GM21447 (cell line): Measurements from ENCODE around the gene CDS2.

Experiments
- ATAC-seq: cut with Tn5 transposase; IDR thresholded peaks from one replicate; pipeline ENCODE4 v1.9.1; 2021; ENCODE audit not compliant: unreplicated experiment

Gene CDS2

DNA sequence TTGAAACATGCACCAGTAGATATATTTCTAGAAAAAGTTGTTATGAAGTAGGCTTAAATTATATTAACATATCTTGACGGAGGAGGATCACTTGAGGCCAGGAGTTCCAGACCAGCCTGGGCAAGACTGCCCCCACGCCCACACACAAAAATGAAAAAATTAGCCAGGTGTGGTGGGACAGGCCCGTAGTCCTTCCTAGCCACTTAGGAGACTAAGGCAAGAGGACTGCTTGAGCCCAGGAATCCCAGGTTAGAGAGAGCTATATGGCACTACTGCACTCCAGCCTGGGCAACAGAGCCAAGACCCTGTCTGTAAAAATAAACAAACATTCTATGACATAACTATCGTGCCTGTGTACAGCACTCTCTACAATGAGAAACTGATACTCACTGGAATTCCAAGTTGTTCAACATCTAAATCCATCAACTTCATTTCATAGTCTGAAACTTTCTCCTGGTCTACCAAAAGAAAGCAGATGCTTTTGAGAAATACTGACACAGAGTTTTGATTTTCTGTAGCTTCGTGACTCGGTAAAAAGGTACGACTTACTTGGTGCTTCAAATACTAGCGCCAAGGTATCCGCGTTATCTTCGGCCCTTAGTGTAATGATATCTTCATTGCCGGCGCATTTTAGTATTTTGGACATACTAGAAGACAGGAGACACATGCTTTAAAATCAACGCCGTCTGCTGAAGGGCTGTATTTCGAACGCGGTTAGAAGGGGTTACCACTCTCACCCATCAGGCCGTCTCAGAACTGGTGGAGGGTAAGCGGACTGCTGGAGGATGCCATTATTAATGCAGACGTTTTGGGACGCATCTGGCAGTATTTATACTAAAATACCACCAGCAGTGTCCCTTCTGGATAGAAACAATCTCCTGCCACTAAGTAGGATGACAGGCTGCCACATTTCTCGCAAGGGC lies 8.3 kb upstream of the CDS2 start:
- ATAC-seq, result no peak

DNA sequence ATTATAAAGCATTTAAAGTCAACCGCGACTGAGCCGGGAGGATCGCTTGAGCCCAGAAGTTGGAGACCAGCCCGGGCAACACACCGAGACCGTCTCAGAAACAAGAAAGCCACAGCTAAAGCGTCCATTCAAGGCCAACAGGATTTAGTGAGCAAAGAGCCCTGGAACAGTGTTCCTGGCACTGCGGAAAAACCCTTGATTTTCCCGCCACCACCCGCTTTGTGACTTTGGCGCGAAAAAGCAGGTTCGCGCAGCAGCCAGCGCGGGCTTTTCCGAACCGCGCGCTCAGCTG lies 7.7 kb upstream of the CDS2 start:
- no peak for ATAC-seq

GRCh38 chr20:5119435-5120184 lies 7.2 kb upstream of the CDS2 start, which contains the start of gene PCNA:
TSS of gene PCNA (minus strand) at chr20:5119958. CDS start at chr20:5119798, 160 bp downstream.
- ATAC-seq, result peak; percentile 96

DNA sequence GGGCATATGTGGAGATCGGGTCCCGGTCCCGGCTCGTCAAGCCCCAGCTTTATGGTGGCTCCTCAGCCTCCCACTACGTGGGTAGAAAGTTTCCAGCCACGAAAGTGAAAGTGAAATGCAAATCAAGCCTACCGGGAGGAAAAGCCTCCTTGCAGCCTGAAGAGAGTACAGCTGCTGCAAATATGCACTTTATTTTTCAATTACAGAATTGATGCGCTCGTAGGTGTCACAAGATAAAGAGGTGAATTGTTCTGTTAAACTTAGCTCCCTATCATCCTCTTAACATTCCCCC lies 6.7 kb upstream of the CDS2 start:
- no peak for ATAC-seq

DNA sequence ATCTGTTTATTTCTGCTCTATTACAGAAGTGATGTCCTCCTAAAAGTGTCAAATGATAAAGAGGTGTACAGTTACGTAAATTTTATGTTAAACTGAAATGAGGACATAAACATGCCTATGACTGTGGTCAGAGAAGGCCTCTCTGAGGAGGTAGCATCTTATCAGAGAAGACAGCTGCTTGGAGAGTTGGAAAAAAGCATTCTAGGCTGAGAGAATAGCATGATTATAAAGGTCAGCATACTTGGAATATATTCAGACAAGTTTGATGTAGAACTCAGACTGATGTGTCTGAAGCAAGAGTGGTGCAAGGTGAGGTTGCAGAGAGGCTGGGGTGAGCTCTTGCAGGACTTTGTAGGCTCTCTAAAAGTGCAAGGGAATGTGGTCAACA lies 3.9 kb upstream of the CDS2 start:
- ATAC-seq, result no peak

- ATAC-seq, result peak; percentile 39
Measured at GRCh38 chr20:5127204-5127858, 523 bp downstream of the CDS2 start.

DNA sequence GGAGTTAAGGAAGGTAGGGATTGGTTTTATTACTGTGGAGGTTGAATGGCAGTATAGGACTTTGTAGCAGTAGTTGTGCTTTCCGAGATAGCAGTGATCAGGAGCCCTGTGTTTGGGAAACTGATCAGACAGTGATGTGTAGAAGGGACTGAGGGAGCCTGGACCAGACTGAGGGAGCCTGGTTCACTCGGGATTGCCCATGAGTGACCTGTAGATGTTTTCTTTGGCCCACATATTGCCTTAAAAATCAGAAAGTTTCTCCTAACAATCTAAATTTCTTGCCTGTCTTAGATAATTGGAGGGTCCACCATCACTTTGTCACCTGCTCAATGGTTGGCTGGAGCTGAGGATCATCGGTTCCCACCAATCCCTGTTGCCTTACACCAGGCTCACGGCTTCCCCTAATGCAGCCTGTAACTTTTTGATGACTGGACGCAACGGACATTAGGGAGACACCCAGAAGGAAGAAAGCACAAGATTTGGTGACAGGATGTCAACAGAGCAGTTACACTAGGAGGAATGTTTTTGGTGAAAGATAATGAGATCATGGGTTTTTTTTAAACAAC lies 1.1 kb downstream of the CDS2 start:
- no peak for ATAC-seq

DNA sequence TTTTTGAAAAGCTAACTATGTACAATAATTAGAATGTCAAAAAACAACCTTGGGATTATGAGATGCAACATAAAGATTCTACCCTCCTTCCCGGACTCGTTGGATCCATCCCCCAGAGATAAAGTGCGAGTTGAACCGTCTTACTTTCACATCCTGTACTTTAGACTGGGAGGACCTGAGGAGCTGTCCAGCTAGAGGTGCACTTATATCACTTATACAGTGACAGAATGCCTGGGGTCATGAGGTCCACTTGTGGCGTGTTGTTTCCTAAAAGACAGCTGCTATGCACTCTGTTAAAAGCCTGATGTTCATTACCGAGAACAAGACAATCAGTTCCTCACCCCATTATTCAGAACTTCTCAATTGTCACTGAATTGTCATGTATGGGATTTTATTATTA lies 2.1 kb downstream of the CDS2 start:
- no peak for ATAC-seq

DNA sequence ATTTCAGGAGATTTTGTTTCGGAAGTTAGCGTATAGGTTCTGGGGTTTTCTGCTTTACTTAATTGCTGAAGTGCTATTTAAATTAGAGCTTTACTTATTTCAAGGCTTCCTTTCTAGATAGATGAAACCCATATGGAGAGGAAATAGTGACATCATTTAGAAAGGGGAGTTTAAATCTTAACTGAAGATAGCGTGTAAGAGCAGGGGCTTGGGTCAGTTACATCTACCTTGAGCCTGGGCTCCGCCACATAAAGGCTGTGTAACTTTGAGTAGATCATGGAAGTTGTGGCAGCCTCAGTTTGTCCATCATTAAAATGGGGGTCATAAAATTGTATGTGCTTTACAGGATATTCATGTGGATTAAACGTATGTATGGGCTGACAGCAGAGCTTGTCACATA lies 4.7 kb downstream of the CDS2 start:
- ATAC-seq, result no peak

DNA sequence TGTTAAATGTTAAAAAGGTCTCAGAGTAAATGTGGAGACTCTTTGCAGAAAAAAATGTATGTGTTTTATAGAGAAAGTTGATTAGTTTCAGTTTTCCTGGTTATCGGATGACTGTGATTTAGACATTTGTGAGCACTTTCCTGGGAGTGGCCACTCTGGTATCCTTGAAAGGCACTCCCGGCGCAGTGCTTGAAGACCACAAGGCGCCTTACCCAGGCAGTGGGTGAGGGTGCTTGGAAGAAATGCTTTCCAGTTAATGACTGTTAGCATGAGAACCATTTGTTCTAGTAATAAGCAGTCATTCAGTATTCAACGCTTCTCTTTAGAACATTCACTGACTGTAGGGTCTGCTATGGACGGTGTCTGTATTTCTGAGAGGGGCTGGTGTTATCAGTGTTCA lies 7.2 kb downstream of the CDS2 start:
- ATAC-seq, result no peak

DNA sequence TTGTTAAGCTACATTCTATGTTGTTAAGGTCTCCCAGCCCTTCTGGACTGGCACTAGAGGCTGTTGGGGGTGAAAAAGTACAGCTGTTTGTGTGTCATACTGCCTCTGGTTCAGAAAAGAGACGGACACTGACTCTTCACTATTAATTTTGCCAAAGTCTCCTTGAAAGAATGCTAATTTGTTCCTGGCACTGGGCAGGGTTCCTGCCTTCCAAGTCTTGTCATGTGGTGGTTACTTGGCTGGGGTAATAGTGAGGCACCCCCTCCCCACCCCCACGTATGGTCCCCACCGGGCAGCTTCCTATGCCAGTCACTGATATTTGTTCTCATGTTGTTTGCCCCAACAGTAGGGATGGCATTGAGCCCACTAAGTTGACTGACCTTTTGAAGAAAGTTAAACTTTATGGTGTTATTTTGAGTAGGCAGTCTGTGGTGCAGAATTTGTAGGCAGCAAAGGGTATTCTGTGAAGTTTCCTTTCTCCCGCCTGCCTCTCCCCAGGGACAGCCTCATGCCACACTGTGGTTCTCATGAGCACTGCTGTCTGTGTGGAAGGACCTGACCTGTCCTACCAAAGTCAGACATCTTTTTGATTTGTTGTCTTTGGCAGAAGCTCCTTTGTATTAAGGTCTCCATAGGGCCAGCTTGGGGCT lies 8.7 kb downstream of the CDS2 start:
- ATAC-seq, result peak; percentile 61

- peak; percentile 35 for ATAC-seq
Measured at GRCh38 chr20:5136096-5136495, 9.3 kb downstream of the CDS2 start.

- no peak for ATAC-seq
Measured at GRCh38 chr20:5140195-5140594, 13.4 kb downstream of the CDS2 start.

DNA sequence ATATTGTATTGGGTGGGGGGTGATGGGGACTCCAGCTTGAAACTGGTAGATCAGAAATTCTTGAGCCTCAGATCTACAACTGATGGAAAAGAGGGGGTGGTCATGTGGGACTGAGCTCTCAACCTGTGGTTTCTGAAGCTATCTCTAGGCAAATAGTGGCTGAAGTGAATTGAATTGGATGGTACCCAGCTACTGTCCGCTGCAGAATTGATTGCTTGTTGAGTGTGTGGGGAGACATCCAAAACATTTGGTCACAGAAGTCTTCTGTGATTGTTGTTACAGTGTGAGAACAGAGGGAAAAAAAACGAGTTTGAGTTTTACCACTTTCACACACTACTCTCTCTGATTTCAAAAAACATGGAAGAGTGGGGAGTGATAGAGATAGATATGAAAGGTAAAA lies 14.8 kb downstream of the CDS2 start:
- no peak for ATAC-seq

DNA sequence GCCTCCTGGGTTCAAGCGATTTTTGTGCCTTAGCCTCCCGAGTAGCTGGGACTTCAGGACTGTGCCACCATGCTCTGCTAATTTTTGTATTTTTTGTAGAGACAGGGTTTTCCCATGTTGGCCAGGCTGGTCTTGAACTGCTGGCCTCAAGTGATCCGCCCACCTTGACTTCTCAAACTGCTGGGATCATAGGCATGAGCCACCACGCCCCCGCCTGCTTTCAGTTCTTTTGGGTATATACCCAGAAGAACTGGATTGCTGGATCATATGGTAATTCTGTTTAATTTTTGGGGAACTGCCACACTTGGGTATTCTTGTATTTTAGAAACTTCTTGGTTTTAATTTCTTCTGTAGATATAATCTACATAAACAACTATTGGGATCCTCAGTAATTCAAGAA lies 17.0 kb downstream of the CDS2 start:
- ATAC-seq, result no peak

- ATAC-seq, result no peak
Measured at GRCh38 chr20:5145365-5146098, 18.7 kb downstream of the CDS2 start.

- ATAC-seq, result no peak
Measured at GRCh38 chr20:5146099-5146668, 19.4 kb downstream of the CDS2 start.

DNA sequence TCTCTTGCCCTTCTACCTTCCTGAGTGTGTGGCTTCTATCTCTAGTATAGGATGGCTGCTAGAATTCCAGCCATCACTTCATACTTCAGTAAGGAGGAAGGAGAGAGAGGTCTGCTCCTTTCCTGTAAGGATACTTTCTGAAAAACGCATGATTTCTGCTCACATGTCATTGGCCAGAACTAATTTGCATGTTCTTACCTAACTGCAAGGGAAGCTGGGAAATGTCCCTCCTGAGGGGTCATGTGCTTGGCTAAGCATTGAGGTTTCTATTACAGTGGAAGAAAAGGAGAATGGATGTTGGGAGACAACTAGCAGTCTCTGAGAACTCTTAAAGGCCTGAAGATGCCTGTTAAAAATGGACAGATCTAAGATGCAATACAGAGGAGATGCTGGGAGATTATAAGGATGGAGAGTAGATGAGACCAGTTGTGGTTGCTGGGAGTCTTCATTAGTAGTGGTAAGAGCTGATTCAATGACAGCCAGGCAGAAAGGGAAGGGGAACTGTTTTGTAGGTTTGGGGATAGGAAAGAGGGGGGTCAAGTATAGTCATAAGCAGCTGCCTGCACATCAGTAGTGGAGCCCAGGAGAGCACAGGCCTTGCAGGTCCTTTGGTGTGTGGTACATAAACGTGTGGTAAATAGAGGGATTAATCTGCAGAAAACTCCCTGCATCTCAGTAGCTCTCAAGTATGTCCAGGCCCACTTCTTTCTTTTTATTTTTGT lies 20.2 kb downstream of the CDS2 start:
- no peak for ATAC-seq

DNA sequence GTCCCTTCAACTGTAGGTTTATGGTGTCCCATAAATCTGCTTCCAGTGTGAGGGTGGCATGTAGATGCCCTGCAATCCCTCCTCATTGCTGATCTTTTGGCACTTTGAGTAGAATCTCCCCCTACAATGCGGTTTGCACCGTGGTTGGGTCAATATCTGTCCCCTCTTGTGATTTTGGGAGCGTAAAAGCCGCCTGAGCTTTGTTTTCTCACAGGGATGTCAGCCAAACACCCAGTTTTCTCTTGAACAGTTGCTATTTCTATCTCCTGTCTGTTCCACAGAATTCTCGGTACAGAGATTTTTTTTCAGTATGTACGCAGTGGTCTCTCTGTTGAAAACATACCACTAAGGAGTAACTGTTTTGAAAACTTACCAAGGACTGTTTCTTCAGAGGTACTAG lies 21.8 kb downstream of the CDS2 start:
- ATAC-seq, result no peak

DNA sequence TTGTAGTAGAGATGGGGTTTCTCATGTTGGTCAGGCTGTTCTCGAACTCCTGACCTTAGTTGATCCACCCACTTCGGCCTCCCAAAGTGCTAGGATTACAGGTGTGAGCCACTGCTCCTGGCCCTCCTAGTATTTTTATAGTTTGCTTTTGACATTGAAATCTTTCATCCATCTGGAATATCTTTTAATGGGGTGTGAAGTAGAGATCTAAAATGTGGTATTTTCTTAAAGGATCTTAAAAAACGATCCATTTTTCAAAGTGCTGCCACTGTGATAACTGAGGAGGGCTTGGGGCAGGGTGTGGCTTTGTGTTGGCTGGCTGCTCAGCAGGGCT lies 23.1 kb downstream of the CDS2 start:
- ATAC-seq, result no peak
